HG03066 (cell line): ENCODE results near the gene ZSCAN5B.
"Not testable (repeated sequence)": the region's sequence is repeated elsewhere in the genome, so short reads cannot be mapped to it uniquely, and the experiment has no call there.

ENCODE experiments used
- ATAC-seq: cut with Tn5 transposase; IDR thresholded peaks from one replicate; pipeline ENCODE4 v1.9.1; 2021; ENCODE audit warnings: low read depth; ENCODE audit not compliant: unreplicated experiment

ZSCAN5B gene

GRCh38 chr19:56176881-56177280 lies 20.7 kb downstream of the ZSCAN5B start:
- ATAC-seq = no peak

GRCh38 chr19:56176310-56176709 lies 21.3 kb downstream of the ZSCAN5B start:
- not testable (repeated sequence) for ATAC-seq

- not testable (repeated sequence) for ATAC-seq
Observed at GRCh38 chr19:56175861-56176307, 21.7 kb downstream of the ZSCAN5B start, which contains the start of gene GALP. Gene GALP (plus strand): TSS chr19:56176008. CDS start chr19:56177109, 1,101 bp downstream.

- ATAC-seq = no peak
Observed at GRCh38 chr19:56174550-56174949, 23.0 kb downstream of the ZSCAN5B start.

- ATAC-seq = no peak
Observed at GRCh38 chr19:56174086-56174485, 23.5 kb downstream of the ZSCAN5B start.

- no peak for ATAC-seq
Observed at GRCh38 chr19:56170261-56170660, 27.3 kb downstream of the ZSCAN5B start.

GRCh38 chr19:56167064-56167578 lies 30.5 kb downstream of the ZSCAN5B start:
- ATAC-seq = no peak

- no peak for ATAC-seq
Observed at GRCh38 chr19:56163097-56163496, 34.5 kb downstream of the ZSCAN5B start.

- no peak for ATAC-seq
Observed at GRCh38 chr19:56162258-56162657, 35.3 kb downstream of the ZSCAN5B start.

- no peak for ATAC-seq
Observed at GRCh38 chr19:56161534-56161933, 36.0 kb downstream of the ZSCAN5B start.

GRCh38 chr19:56159622-56160271 lies 37.8 kb downstream of the ZSCAN5B start:
- no peak for ATAC-seq

- no peak for ATAC-seq
Observed at GRCh38 chr19:56159009-56159559, 38.5 kb downstream of the ZSCAN5B start.

- ATAC-seq = no peak
Observed at GRCh38 chr19:56158170-56158757, 39.3 kb downstream of the ZSCAN5B start.

GRCh38 chr19:56156768-56157167 lies 40.8 kb downstream of the ZSCAN5B start:
- ATAC-seq = no peak

GRCh38 chr19:56155124-56155687 lies 42.4 kb downstream of the ZSCAN5B start:
- ATAC-seq = no peak

GRCh38 chr19:56153507-56153906 lies 44.1 kb downstream of the ZSCAN5B start:
- ATAC-seq = no peak

- ATAC-seq = no peak
Observed at GRCh38 chr19:56152644-56153043, 44.9 kb downstream of the ZSCAN5B start.

- ATAC-seq = no peak
Observed at GRCh38 chr19:56150358-56150757, 47.2 kb downstream of the ZSCAN5B start.

GRCh38 chr19:56149656-56150038 lies 47.9 kb downstream of the ZSCAN5B start:
- no peak for ATAC-seq

GRCh38 chr19:56148955-56149655 lies 48.5 kb downstream of the ZSCAN5B start:
- not testable (repeated sequence) for ATAC-seq

- ATAC-seq = no peak
Observed at GRCh38 chr19:56148096-56148495, 49.5 kb downstream of the ZSCAN5B start.
